KMS-11 (cell line): ENCODE data around the gene ZNF792.
A peak's percentile ranks its signal among the peaks of the same experiment; 100 is the strongest.
"Not testable (repeated sequence)": the region's sequence is repeated elsewhere in the genome, so short reads cannot be mapped to it uniquely, and the experiment has no call there.

ENCODE experiments used
- H2AFZ ChIP-seq: fragments of 200-600 bp; sonication (generic); 2 replicates; pipeline ENCODE4 v1.6.1; 2016; ENCODE audit warnings: antibody characterized with exemption, mixed run types, low read depth
- H3K27ac ChIP-seq: fragments of 200-600 bp; sonication (generic); 2 replicates; pipeline ENCODE4 v1.6.1; 2016; ENCODE audit warnings: mild to moderate bottlenecking, mixed run types
- H3K27me3 ChIP-seq: fragments of 200-600 bp; sonication (generic); 2 replicates; pipeline ENCODE4 v1.6.1; 2017; ENCODE audit warnings: mild to moderate bottlenecking, low read depth, mixed run types, moderate library complexity; ENCODE audit not compliant: insufficient read depth
- H3K36me3 ChIP-seq: fragments of 200-600 bp; sonication (generic); 2 replicates; pipeline ENCODE4 v1.6.1; 2017; ENCODE audit warnings: mild to moderate bottlenecking, mixed run types; ENCODE audit not compliant: insufficient read depth
- H3K4me1 ChIP-seq: fragments of 200-600 bp; sonication (generic); 2 replicates; pipeline ENCODE4 v1.6.1; 2016; ENCODE audit warnings: mild to moderate bottlenecking, low read depth, mixed run types; ENCODE audit not compliant: poor library complexity, severe bottlenecking
- H3K4me2 ChIP-seq: fragments of 200-600 bp; sonication (generic); 2 replicates; pipeline ENCODE4 v1.7.0; 2016; ENCODE audit warnings: mild to moderate bottlenecking, mixed run types
- H3K4me3 ChIP-seq: fragments of 200-600 bp; sonication (generic); IDR thresholded peaks from 2 replicates; pipeline ENCODE4 v1.6.1; 2017; ENCODE audit warnings: low read depth, low read length, mixed read lengths; ENCODE audit not compliant: insufficient read depth
- H3K79me2 ChIP-seq: fragments of 200-600 bp; sonication (generic); 2 replicates; pipeline ENCODE4 v1.6.1; 2016; ENCODE audit warnings: low read depth, mixed run types; ENCODE audit not compliant: insufficient read depth
- H3K9ac ChIP-seq: fragments of 200-600 bp; sonication (generic); 2 replicates; pipeline ENCODE4 v1.6.1; 2016; ENCODE audit warnings: mild to moderate bottlenecking, mixed run types
- H4K20me1 ChIP-seq: fragments of 200-600 bp; sonication (generic); 2 replicates; pipeline ENCODE4 v1.6.1; 2016; ENCODE audit warnings: mild to moderate bottlenecking, mixed run types; ENCODE audit not compliant: insufficient read depth
- TF ChIP-seq, protein P1 (sequence below): fragments of 200-600 bp; sonication (generic); conservative IDR thresholded peaks from 2 replicates; pipeline ENCODE4 v1.6.1; 2017; ENCODE audit warnings: low read depth, mild to moderate bottlenecking, antibody characterized with exemption, low read length, moderate library complexity, mixed read lengths

The ZNF792 gene

DNA sequence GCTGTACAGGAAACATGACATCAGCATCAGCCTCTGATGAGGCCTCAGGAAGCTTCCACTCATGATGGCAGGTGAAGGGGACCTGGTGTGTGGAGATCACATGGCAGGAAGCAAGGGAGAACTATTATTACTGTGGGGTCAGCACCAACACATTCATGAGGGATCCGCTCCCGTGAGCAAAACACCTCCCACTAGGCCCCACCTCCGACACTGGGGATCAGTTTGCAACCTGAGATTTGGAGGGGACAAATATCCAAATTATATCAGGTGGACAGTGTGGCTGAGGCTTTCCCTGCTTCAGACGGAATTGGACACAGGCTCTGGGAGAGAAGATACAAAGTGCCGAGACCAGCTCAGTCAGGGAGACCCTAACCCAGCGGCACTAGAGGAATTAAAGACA, 5.7 kb upstream of the ZNF792 start:
- Histone ChIP-seq H3K27ac (no peak overlapping the region), H4K20me1 (no peaks in the 10 kb centered on the region), H3K4me1 (no peaks in the 10 kb centered on the region), H3K27me3 (peaks cover 11% of the 10 kb centered on the region; the same call in 1 of the 2 replicates), H3K79me2 (no peaks in the 10 kb centered on the region), H3K9ac (no peak overlapping the region), H3K36me3 (no peaks in the 10 kb centered on the region), H3K4me2 (no peak overlapping the region), H2AFZ (no peak overlapping the region), H3K4me3 (no peak overlapping the region)
- TF ChIP-seq, protein P1, sequence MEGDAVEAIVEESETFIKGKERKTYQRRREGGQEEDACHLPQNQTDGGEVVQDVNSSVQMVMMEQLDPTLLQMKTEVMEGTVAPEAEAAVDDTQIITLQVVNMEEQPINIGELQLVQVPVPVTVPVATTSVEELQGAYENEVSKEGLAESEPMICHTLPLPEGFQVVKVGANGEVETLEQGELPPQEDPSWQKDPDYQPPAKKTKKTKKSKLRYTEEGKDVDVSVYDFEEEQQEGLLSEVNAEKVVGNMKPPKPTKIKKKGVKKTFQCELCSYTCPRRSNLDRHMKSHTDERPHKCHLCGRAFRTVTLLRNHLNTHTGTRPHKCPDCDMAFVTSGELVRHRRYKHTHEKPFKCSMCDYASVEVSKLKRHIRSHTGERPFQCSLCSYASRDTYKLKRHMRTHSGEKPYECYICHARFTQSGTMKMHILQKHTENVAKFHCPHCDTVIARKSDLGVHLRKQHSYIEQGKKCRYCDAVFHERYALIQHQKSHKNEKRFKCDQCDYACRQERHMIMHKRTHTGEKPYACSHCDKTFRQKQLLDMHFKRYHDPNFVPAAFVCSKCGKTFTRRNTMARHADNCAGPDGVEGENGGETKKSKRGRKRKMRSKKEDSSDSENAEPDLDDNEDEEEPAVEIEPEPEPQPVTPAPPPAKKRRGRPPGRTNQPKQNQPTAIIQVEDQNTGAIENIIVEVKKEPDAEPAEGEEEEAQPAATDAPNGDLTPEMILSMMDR: no peak

- H3K4me2 ChIP-seq: no peak overlapping the region
- no peaks in the 10 kb centered on the region for H3K79me2 ChIP-seq
- TF ChIP-seq, protein P1: no peak
- H3K27me3 ChIP-seq: peaks cover 11% of the 10 kb centered on the region; the same call in 1 of the 2 replicates
- H3K36me3 ChIP-seq: no peaks in the 10 kb centered on the region
- no peaks in the 10 kb centered on the region for H4K20me1 ChIP-seq
- H3K9ac ChIP-seq: no peak overlapping the region
- H2AFZ ChIP-seq: no peak overlapping the region
- H3K4me3 ChIP-seq: no peak overlapping the region
- no peak overlapping the region for H3K27ac ChIP-seq
- H3K4me1 ChIP-seq: no peaks in the 10 kb centered on the region
These were observed 3.5 kb upstream of the ZNF792 start for GRCh38 chr19:34967551-34967950.

DNA sequence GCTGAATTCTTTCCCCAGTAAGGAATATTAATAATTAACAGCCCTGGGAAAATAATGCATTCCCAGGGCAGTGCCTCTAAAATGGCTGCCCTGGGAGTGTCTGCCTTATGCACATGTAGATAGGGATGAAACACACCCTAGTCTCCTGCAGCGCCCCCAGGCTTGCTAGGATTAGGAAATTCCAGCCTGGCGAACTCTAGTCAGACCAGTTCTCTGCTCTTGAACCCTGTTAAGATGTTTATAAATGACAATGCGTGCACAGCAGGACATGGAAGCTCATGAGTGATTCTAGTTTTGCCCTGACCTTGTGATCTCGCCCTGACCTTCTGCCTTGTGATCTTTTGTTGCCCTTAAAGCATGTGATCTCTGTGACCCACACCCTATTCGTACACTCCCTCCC, 1.5 kb upstream of the ZNF792 start:
- not testable (repeated sequence) for H4K20me1 ChIP-seq, H3K79me2 ChIP-seq, H3K4me2 ChIP-seq, H3K27ac ChIP-seq, H3K27me3 ChIP-seq, H2AFZ ChIP-seq, H3K36me3 ChIP-seq, H3K9ac ChIP-seq, H3K4me1 ChIP-seq, H3K4me3 ChIP-seq

DNA sequence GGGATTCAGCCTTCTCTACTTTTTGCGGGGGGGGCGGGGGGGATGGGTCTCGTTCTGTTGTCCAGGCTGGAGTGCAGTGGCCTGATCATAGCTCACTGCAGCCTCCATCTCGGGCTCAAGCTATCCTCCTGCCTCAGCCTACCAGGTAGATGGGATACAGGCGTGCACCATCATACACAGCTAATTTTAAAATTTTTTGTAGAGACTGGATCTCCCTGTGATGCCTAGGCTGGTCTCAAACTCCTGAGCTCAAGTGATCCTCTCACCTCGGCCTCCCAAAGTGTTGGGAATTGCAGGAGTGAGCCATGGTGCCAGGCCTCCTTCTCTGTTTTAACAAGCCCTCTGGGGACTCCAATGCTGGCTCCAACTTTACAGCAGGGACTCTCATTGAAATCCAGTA, 569 bp upstream of the ZNF792 start:
- Histone ChIP-seq H2AFZ (no peak overlapping the region; the same call in 1 of the 2 replicates), H3K4me2 (no peak overlapping the region), H4K20me1 (no peaks in the 10 kb centered on the region), H3K4me3 (no peak overlapping the region), H3K27ac (no peak overlapping the region), H3K9ac (no peak overlapping the region), H3K4me1 (no peaks in the 10 kb centered on the region), H3K79me2 (no peaks in the 10 kb centered on the region), H3K36me3 (no peaks in the 10 kb centered on the region), H3K27me3 (no peaks in the 10 kb centered on the region; the same call in 1 of the 2 replicates)
- TF ChIP-seq, protein P1: no peak

GRCh38 chr19:34962687-34963572, 1.1 kb downstream of the ZNF792 start:
- TF ChIP-seq, protein P1: no peak
- Histone ChIP-seq H2AFZ (peak overlapping the region; percentile 86; the same call in 1 of the 2 replicates), H4K20me1 (no peaks in the 10 kb centered on the region), H3K4me1 (no peaks in the 10 kb centered on the region), H3K27me3 (no peaks in the 10 kb centered on the region; the same call in 1 of the 2 replicates), H3K4me2 (peak overlapping the region; percentile 53), H3K9ac (no peak overlapping the region), H3K27ac (no peak overlapping the region), H3K4me3 (peak overlapping the region; percentile 18), H3K79me2 (no peaks in the 10 kb centered on the region), H3K36me3 (no peaks in the 10 kb centered on the region; the same call in 1 of the 2 replicates)
